Activated B cell treated with CpG ODN at 0.5 μM for 24 hours (primary cell): ENCODE data around the gene TAC4. TPM values are rescaled to one million over a fixed set of nuclear protein-coding genes. Genes with fewer than 3 reads are reported as not detected.

Experiments
- ATAC-seq: fragments of 200-7000 bp; cut with Tn5 transposase; one replicate; pipeline ENCODE4 v1.10.0; 2021; ENCODE audit warnings: low read depth, mild to moderate bottlenecking, moderate library complexity
- CTCF ChIA-PET: fragments of 350-600 bp; sonication (Branson Sonifier 250); formaldehyde crosslinking; loops from one replicate; lab custom pipeline; 2021; ENCODE audit warnings: antibody characterized with exemption; lab: Charles Lee
- POLR2A ChIA-PET: fragments of 350-600 bp; sonication (Branson Sonifier 250); formaldehyde crosslinking; loops from one replicate; lab custom pipeline; 2021; ENCODE audit warnings: antibody characterized with exemption; lab: Charles Lee
- DNase-seq: peaks from one replicate; pipeline ENCODE4 v3.0.0; 2022
- H3K27ac Mint-ChIP-seq: one replicate; pipeline ENCODE4 v1.8.0; 2020; ENCODE audit warnings: mixed read lengths
- H3K27me3 Mint-ChIP-seq: one replicate; pipeline ENCODE4 v1.8.0; 2021; ENCODE audit warnings: mixed read lengths
- H3K36me3 Mint-ChIP-seq: one replicate; pipeline ENCODE4 v1.8.0; 2021; ENCODE audit warnings: low read depth, mixed read lengths
- H3K4me1 Mint-ChIP-seq: one replicate; pipeline ENCODE4 v1.8.0; 2021; ENCODE audit warnings: mixed read lengths
- H3K4me3 Mint-ChIP-seq: one replicate; pipeline ENCODE4 v1.8.0; 2020; ENCODE audit warnings: mild to moderate bottlenecking, mixed read lengths
- H3K9me3 Mint-ChIP-seq: one replicate; pipeline ENCODE4 v1.8.0; 2020; ENCODE audit warnings: mixed read lengths
- intact Hi-C: fragments of 100-400 bp; cut with micrococcal nuclease; formaldehyde crosslinking; loops from one replicate; pipeline ENCODE4 v1.15.1; 2024
- total RNA-seq: library from RNA; stranded (reverse); gene quantifications from 2 replicates; pipeline ENCODE4 v1.2.3, GENCODE V29; 2022
- TF ChIP-seq, protein P1 (sequence below): fragments of 200-600 bp; IDR thresholded peaks from one replicate; pipeline ENCODE4 v1.8.0; 2022; ENCODE audit warnings: antibody characterized with exemption, mild to moderate bottlenecking

The TAC4 gene
- total RNA-seq, 1 donor from 2014 or later = not detected

DNA sequence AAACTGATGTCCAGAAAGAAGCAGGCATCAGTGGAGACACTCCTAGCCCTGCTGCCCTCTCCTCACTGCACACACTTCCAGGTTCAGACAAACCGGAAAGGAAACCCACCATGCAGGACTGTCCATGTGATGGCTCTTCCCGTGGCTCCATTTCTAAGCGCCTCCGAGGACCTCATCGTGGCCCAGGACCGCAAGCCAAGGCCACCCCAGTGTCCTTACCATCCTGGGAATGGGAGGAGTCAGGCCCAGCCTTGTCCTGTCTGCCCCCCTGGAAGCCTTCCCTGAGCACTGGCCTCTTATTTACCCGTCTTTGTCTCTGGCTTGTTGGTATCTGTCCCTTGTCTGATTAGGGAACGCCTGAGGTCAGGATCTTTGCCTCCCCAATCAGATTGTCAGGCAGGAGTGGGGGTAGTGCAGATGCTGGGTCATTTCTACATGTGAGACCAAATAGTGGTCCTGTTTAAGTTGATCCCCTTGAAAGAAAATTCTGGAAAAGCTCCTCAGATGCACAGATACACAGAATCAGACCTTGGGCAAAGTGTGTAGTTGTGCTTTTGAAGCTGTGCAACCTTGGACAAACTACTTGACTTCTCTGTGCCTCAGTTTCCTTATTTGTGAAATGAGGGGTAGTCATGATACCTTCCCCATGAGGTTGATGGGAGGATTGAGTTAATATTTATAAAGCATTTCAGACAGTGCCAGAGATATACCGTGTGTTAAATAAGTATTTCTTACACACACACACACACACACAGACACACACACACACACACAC is 744 bp downstream of the TAC4 start:
- Mint-ChIP-seq H3K4me1 (peaks cover 12% of the 10 kb centered on the region), H3K9me3 (no peaks in the 10 kb centered on the region), H3K36me3 (peaks cover 2% of the 10 kb centered on the region), H3K27me3 (peaks cover under 1% of the 10 kb centered on the region), H3K4me3 (no peak overlapping the region), H3K27ac (no peak overlapping the region)
- ATAC-seq (no peak), DNase-seq (no peak)
- CTCF ChIA-PET = no interaction called here
- TF ChIP-seq, protein P1, sequence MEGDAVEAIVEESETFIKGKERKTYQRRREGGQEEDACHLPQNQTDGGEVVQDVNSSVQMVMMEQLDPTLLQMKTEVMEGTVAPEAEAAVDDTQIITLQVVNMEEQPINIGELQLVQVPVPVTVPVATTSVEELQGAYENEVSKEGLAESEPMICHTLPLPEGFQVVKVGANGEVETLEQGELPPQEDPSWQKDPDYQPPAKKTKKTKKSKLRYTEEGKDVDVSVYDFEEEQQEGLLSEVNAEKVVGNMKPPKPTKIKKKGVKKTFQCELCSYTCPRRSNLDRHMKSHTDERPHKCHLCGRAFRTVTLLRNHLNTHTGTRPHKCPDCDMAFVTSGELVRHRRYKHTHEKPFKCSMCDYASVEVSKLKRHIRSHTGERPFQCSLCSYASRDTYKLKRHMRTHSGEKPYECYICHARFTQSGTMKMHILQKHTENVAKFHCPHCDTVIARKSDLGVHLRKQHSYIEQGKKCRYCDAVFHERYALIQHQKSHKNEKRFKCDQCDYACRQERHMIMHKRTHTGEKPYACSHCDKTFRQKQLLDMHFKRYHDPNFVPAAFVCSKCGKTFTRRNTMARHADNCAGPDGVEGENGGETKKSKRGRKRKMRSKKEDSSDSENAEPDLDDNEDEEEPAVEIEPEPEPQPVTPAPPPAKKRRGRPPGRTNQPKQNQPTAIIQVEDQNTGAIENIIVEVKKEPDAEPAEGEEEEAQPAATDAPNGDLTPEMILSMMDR = no peak
- intact Hi-C loops = no loop called here
- POLR2A ChIA-PET = no interaction called here

DNA sequence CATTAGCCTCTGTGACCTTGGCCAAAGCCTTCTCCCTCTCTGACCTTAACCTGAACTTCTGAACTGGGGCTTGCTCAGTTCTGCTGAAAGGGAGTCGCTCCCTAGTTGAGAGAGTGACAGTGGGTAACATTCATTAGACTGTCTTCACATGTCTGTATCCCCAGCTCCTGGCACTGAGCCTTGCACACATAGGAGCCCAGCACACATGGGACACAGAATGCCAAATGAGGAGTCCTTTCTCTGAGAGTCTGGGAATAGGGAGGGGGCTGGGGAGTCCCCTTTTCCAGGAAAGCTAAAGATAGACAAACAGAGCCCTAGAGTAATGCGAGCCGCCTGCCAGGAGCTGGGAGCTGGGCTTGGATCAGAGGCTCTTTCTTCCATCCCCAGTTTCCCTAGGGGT is 2.5 kb downstream of the TAC4 start:
- TF ChIP-seq, protein P1 = no peak
- no peak for DNase-seq
- no peak overlapping the region for H3K27ac Mint-ChIP-seq
- no peaks in the 10 kb centered on the region for H3K4me1 Mint-ChIP-seq
- ChIA-PET POLR2A (no interaction called here), CTCF (interaction anchor here (0.8 kb wide), 1 partner anchor 152 kb away, joined by 3 read pairs; no protein-coding TSS in a partner anchor)
- H3K9me3 Mint-ChIP-seq = no peaks in the 10 kb centered on the region
- ATAC-seq = no peak
- peaks cover 2% of the 10 kb centered on the region for H3K36me3 Mint-ChIP-seq
- intact Hi-C loops = no loop called here
- H3K27me3 Mint-ChIP-seq = no peaks in the 10 kb centered on the region
- no peak overlapping the region for H3K4me3 Mint-ChIP-seq

DNA sequence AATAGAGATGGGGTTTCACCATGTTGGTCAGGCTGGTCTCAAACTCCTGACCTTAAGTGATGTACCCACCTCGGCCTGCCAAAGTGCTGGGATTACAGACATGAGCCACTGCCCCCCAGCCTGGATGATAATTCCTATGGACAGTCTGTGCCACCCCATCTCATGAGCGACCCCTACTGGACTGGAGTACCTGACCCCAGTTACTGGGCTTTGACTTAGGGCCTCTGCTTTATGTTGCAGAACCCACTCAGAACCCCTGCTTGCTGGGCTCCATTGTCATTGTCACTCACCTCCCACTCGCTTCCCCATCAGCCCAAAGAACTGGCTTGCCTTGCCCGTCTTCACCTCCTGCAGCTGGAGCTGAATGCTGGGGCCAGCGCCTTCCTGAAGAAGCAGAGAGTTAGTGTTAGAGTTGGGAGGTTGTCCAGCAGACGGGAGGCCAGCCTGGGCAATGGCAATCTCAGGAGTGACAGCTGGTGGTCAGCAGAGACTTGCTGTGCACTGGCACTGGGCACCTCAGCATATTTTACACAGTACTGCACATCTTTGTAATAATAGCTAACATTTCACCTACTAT is 4.0 kb downstream of the TAC4 start:
- Mint-ChIP-seq H3K27me3 (no peaks in the 10 kb centered on the region), H3K4me3 (no peak overlapping the region), H3K9me3 (no peaks in the 10 kb centered on the region), H3K4me1 (no peaks in the 10 kb centered on the region), H3K36me3 (peaks cover 2% of the 10 kb centered on the region), H3K27ac (no peak overlapping the region)
- intact Hi-C loops = no loop called here
- ChIA-PET CTCF (no interaction called here), POLR2A (no interaction called here)
- TF ChIP-seq, protein P1 = no peak
- no peak for ATAC-seq
- DNase-seq = no peak

DNA sequence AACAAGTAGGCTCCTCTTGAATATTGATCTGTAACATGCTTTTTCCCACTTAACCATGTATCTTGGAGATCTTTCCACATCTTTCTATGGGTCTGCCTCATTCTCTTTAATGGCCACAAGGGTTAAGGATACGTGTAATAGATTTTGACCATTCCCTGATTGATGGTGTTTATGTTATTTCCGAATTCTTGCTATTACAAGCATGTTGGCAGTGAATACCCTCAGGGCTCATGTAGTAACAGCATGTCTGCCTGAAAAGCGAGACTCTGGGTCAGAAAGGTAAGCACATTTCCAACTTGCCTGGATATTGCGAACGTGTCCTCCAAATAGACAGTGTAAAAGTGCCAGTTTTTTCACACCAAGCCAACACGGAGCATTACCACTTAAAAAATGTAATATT is 5.0 kb downstream of the TAC4 start:
- ATAC-seq = no peak
- CTCF ChIA-PET = no interaction called here
- Mint-ChIP-seq H3K4me1 (no peaks in the 10 kb centered on the region), H3K36me3 (peaks cover 2% of the 10 kb centered on the region), H3K27me3 (no peaks in the 10 kb centered on the region), H3K9me3 (no peaks in the 10 kb centered on the region), H3K4me3 (no peak overlapping the region), H3K27ac (no peak overlapping the region)
- TF ChIP-seq, protein P1 = no peak
- intact Hi-C loops = no loop called here
- POLR2A ChIA-PET = no interaction called here
- no peak for DNase-seq

DNA sequence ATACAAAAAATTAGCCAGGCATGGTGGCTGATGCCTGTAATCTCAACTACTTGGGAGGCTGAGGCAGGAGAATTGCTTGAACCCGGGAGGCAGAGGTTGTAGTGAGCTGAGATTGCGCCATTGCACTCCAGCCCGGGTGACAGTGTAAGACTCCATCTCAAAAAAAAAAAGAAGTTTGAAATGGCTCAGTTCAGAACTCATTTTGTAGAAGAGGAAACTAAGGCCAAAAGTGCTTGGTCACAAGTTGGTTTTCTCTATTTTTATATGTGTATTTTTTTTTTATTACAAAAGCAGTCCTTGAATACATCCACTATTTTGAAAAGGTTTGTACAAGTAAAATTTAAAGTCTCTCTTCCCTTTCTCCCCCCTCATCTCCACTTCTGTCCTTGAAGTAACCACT is 5.5 kb downstream of the TAC4 start:
- POLR2A ChIA-PET = no interaction called here
- TF ChIP-seq, protein P1 = no peak
- H3K27ac Mint-ChIP-seq = no peak overlapping the region
- intact Hi-C loops = no loop called here
- no peaks in the 10 kb centered on the region for H3K9me3 Mint-ChIP-seq
- H3K4me1 Mint-ChIP-seq = no peaks in the 10 kb centered on the region
- CTCF ChIA-PET = no interaction called here
- H3K4me3 Mint-ChIP-seq = no peak overlapping the region
- DNase-seq (no peak), ATAC-seq (no peak)
- H3K36me3 Mint-ChIP-seq = peaks cover 2% of the 10 kb centered on the region
- H3K27me3 Mint-ChIP-seq = no peaks in the 10 kb centered on the region
